HCT116 (cell line): ENCODE measurements around the gene PA2G4.

Experiments used
- CEBPB ChIP-seq: IDR thresholded peaks from 2 replicates; pipeline ENCODE4 v1.6.1; 2012; ENCODE audit warnings: low read depth
- EGR1 ChIP-seq: IDR thresholded peaks from 2 replicates; pipeline ENCODE4 v1.6.1; 2012; ENCODE audit warnings: low read depth
- EZH2 ChIP-seq: fragments of 200-600 bp; sonication (generic); IDR thresholded peaks from 2 replicates; pipeline ENCODE4 v1.6.1; 2017; ENCODE audit warnings: antibody characterized with exemption, mixed run types
- EZH2phosphoT487 ChIP-seq: fragments of 200-600 bp; IDR thresholded peaks from 2 replicates; pipeline ENCODE4 v1.6.1; 2018; ENCODE audit warnings: antibody characterized with exemption, borderline replicate concordance
- JUND ChIP-seq: IDR thresholded peaks from 2 replicates; pipeline ENCODE4 v1.6.1; 2012
- POLR2A ChIP-seq: IDR thresholded peaks from 2 replicates; pipeline ENCODE4 v1.7.0; 2011; ENCODE audit warnings: borderline replicate concordance; ENCODE audit not compliant: insufficient read depth, insufficient read length; ENCODE audit errors: extremely low read depth
- POLR2AphosphoS5 ChIP-seq: IDR thresholded peaks from 2 replicates; pipeline ENCODE4 v1.6.1; 2011; ENCODE audit warnings: mild to moderate bottlenecking, low read depth, low read length, moderate library complexity
- RAD21 ChIP-seq: IDR thresholded peaks from 2 replicates; pipeline ENCODE4 v1.6.1; 2012; ENCODE audit warnings: low read depth, mild to moderate bottlenecking
- SP1 ChIP-seq: IDR thresholded peaks from 2 replicates; pipeline ENCODE4 v1.6.1; 2012; ENCODE audit warnings: low read depth
- ZNF274 ChIP-seq: fragments of 200-500 bp; sonication (Bioruptor generic); IDR thresholded peaks from 2 replicates; pipeline ENCODE4 v1.6.1; 2014; ENCODE audit warnings: mild to moderate bottlenecking, low read depth, low read length, inconsistent platforms
- TF ChIP-seq, protein P1 (sequence below): IDR thresholded peaks from 2 replicates; pipeline ENCODE4 v1.6.1; 2012; ENCODE audit warnings: low read depth
- TF ChIP-seq, protein P2 (sequence below), 3 experiments: fragments of 200-600 bp in 1 of 3; sonication (generic) in 1 of 3; IDR thresholded peaks in 2 of 3; conservative IDR thresholded peaks in 1 of 3; 2 replicates each; pipeline ENCODE4 v1.5.1; 2012 to 2017; ENCODE audit warnings: low read depth in 2 of 3, low read length in 2 of 3, antibody characterized with exemption in 1 of 3, borderline replicate concordance in 1 of 3, control low read depth in 1 of 3, mild to moderate bottlenecking in 1 of 3, mixed read lengths in 1 of 3, mixed run types in 1 of 3, moderate library complexity in 1 of 3; ENCODE audit not compliant: insufficient read depth in 1 of 3
- TF ChIP-seq, protein P3 (sequence below): IDR thresholded peaks from 2 replicates; pipeline ENCODE4 v1.6.1; 2011; ENCODE audit warnings: mild to moderate bottlenecking, low read length, moderate library complexity; ENCODE audit not compliant: insufficient replicate concordance; ENCODE audit errors: extremely low read depth

DNA sequence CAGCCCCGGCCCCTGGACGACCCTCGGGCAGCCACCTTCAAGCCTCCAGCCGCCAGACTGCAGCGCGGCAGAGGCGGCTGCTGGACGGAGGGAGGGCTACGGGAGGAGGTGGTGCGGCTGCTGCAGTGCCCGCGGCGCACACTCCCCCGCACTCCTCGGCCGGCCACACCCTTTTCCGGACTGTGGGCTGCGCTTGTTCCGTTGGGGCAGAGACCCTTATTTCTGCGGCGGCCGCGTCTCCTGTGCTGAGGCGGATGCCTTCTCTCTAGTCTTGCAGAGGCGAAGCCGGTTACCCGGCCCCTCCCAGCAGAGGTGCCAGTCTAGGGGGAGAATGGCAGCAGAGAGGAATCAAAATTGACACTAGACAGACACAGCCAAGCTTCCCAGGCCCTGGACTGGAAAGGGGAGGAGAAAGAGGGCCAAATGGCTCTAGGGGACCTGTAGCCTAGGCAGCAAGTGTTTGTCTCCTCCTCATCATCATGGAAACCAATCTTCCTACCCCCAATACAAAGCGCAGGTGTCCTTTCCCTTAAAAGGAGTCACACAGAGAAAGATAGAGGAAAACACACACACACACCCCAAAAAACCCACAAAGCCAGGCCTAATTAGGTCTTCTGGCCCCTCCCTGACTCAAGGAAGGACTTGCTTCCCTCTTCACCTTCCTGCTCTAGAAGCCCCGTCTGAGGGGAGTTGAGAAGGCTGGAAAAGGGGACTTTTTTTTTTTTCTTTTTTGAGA lies 25.0 kb downstream of the PA2G4 start:
- TF ChIP-seq, protein P1, sequence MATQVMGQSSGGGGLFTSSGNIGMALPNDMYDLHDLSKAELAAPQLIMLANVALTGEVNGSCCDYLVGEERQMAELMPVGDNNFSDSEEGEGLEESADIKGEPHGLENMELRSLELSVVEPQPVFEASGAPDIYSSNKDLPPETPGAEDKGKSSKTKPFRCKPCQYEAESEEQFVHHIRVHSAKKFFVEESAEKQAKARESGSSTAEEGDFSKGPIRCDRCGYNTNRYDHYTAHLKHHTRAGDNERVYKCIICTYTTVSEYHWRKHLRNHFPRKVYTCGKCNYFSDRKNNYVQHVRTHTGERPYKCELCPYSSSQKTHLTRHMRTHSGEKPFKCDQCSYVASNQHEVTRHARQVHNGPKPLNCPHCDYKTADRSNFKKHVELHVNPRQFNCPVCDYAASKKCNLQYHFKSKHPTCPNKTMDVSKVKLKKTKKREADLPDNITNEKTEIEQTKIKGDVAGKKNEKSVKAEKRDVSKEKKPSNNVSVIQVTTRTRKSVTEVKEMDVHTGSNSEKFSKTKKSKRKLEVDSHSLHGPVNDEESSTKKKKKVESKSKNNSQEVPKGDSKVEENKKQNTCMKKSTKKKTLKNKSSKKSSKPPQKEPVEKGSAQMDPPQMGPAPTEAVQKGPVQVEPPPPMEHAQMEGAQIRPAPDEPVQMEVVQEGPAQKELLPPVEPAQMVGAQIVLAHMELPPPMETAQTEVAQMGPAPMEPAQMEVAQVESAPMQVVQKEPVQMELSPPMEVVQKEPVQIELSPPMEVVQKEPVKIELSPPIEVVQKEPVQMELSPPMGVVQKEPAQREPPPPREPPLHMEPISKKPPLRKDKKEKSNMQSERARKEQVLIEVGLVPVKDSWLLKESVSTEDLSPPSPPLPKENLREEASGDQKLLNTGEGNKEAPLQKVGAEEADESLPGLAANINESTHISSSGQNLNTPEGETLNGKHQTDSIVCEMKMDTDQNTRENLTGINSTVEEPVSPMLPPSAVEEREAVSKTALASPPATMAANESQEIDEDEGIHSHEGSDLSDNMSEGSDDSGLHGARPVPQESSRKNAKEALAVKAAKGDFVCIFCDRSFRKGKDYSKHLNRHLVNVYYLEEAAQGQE, result no peak
- TF ChIP-seq, protein P2, sequence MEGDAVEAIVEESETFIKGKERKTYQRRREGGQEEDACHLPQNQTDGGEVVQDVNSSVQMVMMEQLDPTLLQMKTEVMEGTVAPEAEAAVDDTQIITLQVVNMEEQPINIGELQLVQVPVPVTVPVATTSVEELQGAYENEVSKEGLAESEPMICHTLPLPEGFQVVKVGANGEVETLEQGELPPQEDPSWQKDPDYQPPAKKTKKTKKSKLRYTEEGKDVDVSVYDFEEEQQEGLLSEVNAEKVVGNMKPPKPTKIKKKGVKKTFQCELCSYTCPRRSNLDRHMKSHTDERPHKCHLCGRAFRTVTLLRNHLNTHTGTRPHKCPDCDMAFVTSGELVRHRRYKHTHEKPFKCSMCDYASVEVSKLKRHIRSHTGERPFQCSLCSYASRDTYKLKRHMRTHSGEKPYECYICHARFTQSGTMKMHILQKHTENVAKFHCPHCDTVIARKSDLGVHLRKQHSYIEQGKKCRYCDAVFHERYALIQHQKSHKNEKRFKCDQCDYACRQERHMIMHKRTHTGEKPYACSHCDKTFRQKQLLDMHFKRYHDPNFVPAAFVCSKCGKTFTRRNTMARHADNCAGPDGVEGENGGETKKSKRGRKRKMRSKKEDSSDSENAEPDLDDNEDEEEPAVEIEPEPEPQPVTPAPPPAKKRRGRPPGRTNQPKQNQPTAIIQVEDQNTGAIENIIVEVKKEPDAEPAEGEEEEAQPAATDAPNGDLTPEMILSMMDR (IDR thresholded peaks at IDR 0.05 in 2 of 3, conservative IDR thresholded peaks at IDR 0.05 in 1 of 3; ENCODE audit: borderline replicate concordance in 1 of 3, insufficient read depth in 1 of 3, low read depth in 2 of 3, low read length in 2 of 3), result no peak
- TF ChIP-seq POLR2AphosphoS5 (peak; percentile 32; the same call in 1 of the 2 replicates), SP1 (peak; percentile 16; the same call in 1 of the 2 replicates), ZNF274 (no peak), POLR2A (no peak), EZH2 (no peak), EGR1 (peak; percentile 97), RAD21 (no peak), JUND (no peak), EZH2phosphoT487 (no peak), CEBPB (no peak)
- TF ChIP-seq, protein P3, sequence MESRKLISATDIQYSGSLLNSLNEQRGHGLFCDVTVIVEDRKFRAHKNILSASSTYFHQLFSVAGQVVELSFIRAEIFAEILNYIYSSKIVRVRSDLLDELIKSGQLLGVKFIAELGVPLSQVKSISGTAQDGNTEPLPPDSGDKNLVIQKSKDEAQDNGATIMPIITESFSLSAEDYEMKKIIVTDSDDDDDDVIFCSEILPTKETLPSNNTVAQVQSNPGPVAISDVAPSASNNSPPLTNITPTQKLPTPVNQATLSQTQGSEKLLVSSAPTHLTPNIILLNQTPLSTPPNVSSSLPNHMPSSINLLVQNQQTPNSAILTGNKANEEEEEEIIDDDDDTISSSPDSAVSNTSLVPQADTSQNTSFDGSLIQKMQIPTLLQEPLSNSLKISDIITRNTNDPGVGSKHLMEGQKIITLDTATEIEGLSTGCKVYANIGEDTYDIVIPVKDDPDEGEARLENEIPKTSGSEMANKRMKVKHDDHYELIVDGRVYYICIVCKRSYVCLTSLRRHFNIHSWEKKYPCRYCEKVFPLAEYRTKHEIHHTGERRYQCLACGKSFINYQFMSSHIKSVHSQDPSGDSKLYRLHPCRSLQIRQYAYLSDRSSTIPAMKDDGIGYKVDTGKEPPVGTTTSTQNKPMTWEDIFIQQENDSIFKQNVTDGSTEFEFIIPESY, result no peak
